Heart right ventricle (tissue), 16 donors: Measurements from ENCODE around the gene HES3. TPM values are rescaled to one million over a fixed set of nuclear protein-coding genes. Genes with fewer than 3 reads are reported as not detected.
A peak's percentile ranks its signal among the peaks of the same experiment; 100 is the strongest.

Experiments
- ATAC-seq, 8 donors: fragments of 200-7000 bp; cut with Tn5 transposase; one replicate each; pipeline ENCODE4 v1.9.1; 2020; ENCODE audit warnings: mild to moderate bottlenecking in 8 of 8, moderate library complexity in 8 of 8, moderate number of reproducible peaks in 1 of 8
- DNase-seq, 2 donors: peaks; one replicate each; pipeline ENCODE4 v3.0.0-alpha.2; 2020
- H3K27ac ChIP-seq, 10 donors: fragments of 200-600 bp; sonication (generic) in 2 of 10; one replicate each; pipeline versions ENCODE4 v1.5.0 to v1.8.0; 2020 to 2022; ENCODE audit warnings: mild to moderate bottlenecking in 3 of 10
- H3K27me3 ChIP-seq, 7 donors: fragments of 200-600 bp; one replicate each; pipeline ENCODE4 v1.8.0; 2021 to 2022; ENCODE audit warnings: mild to moderate bottlenecking in 2 of 7
- H3K36me3 ChIP-seq, 9 donors: fragments of 200-600 bp; sonication (generic) in 1 of 9; one replicate each; pipeline versions ENCODE4 v1.5.0 to v1.8.0; 2020 to 2022; ENCODE audit warnings: mild to moderate bottlenecking in 2 of 9
- H3K4me1 ChIP-seq, 9 donors: fragments of 200-600 bp; sonication (generic) in 1 of 9; one replicate each; pipeline versions ENCODE4 v1.5.0 to v1.8.0; 2020 to 2022; ENCODE audit warnings: mild to moderate bottlenecking in 4 of 9
- H3K4me3 ChIP-seq, 10 donors: fragments of 200-600 bp; sonication (generic) in 2 of 10; one replicate each; pipeline versions ENCODE4 v1.5.0 to v1.8.0; 2020 to 2022; ENCODE audit warnings: mild to moderate bottlenecking in 7 of 10, moderate library complexity in 2 of 10
- H3K9me3 ChIP-seq, 11 donors: fragments of 200-600 bp in 10 of 11; sonication (generic) in 2 of 11; one replicate each; pipeline versions ENCODE4 v1.5.0 to v1.8.0; 2013 to 2022; ENCODE audit warnings: mild to moderate bottlenecking in 2 of 11, control low read depth in 1 of 11, moderate library complexity in 1 of 11
- WGBS, 2 donors: extraction: QIAGEN DNeasy Blood & Tissue Kit; methylation state at CpG; one replicate each; pipeline ENCODE4 v1.1.7; 2013; ENCODE audit warnings: inconsistent platforms in 1 of 2; 5-methylcytosine and 5-hydroxymethylcytosine counted together
- intact Hi-C, 10 donors: fragments of 100-400 bp; cut with DNase I; formaldehyde crosslinking; loops; one replicate each; pipeline versions ENCODE4 v1.11.1 to v1.14.2; 2022
- polyA plus RNA-seq, 2 donors: library from polyadenylated mRNA; stranded (reverse); fragments of 200-250 nt; gene quantifications; one replicate each; pipeline ENCODE4 v1.2.3, GENCODE V29; 2013
- total RNA-seq, 10 donors: library from RNA; stranded (reverse); fragmentation: NEBNext Ultra II Directional in 3 of 10; extraction: Animal tissue kit (Norgen Biotek cat#: 25700) in 3 of 10; gene quantifications; one replicate each; pipeline versions ENCODE4 v1.2.1 to v1.2.4, GENCODE V29; 2021 to 2023
- TF ChIP-seq, protein P1 (sequence below), 9 donors: fragments of 200-600 bp; sonication (generic) in 2 of 9; IDR thresholded peaks; one replicate each; pipeline versions ENCODE4 v1.5.0 to v1.8.0; 2021 to 2022; ENCODE audit warnings: antibody characterized with exemption in 9 of 9, mild to moderate bottlenecking in 5 of 9, moderate library complexity in 1 of 9
- donor health status: Arrhythmogenic right ventricular cardiomyopathy.
- donor health status: ischemic (EF 13 %, LVEDD 7.1; RV severe dilation, severe dysfunction).
- donor health status: healthy with polysubstance abuse.
- donor health status: DM: no; HTN: yes; CAD: no.
- donor health status: DM: no; HTN: no; CAD: no.
- donor health status: ischemic (EF 25% LVEDD 6.9; RV normal size, moderate dysfunction).
- donor health status: ischemic (EF 25% LVEDD 5.7; RV mildly dilated, moderate dysfunction).
- donor health status: healthy.
- donor health status: DM: yes; HTN: yes; CAD: no.
- donor health status: Ischemic cardiomyopathy.
- donor health status: ischemic (EF 35%, LVEDD 5.7; RV mildly dilated, moderate dysfunction).
- donor health status: nonischemic (EF 11% LVEDD 7.7; RV severe dilation, severe dysfunction).
- donor health status: DM: yes; HTN: yes; CAD: no.
- donor health status: PGD.
- donor health status: ischemic (EF 29% LVEDD 5.4; RV normal size, mild dysfunction).
- donor health status: nonischemic (EF 23%, LVEDD 6.1; RV moderate dilation, normal function).

The HES3 gene
- total and polyA plus RNA-seq, 12 donors = not detected

DNA sequence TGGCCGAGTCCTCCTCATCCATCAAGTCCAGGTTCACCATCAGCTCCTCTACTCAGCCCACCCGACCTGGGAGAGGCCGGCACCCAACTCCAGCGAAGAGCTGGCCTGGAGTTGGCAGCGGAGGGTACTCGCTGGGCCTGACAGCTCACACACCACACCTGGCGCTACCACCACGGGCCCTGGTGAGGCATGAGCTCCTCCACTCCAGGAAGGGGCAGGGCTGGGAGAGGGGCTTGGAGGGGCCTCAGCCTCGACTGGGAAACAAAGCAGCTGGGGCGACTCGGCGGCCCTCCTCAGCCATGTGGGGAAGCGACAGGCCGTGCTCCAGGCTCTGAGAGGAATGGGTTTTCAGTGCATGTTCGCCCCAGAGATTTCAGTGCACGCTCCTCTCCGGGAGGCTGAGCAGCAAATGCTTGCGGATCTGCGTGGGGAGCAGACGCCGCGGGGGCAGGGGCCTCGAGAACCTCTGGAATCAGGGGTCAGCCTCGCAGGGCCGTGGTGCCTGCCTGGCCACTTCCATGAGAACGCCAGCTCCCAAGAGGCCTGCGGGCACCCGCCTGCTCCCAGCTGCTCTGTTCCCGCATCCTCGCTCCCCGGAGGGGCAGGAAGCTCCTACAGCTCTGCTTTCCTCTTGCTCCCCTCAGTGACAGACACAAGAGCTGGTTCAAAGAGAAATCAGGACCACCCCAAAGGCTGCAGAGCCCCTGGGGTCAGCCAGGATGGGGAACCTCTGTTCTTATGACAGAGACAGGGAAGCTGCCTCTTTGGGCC, 35.8 kb downstream of the HES3 start:
- no peaks in the 10 kb centered on the region for H3K36me3 ChIP-seq
- H3K27me3 ChIP-seq = no peaks in the 10 kb centered on the region
- no peaks in the 10 kb centered on the region for H3K9me3 ChIP-seq
- intact Hi-C loops = loop anchor here in 1 of 10 donors (5.0 kb wide), 1 partner anchor 32 kb away; no protein-coding TSS in a partner anchor
- DNase-seq (no peak), ATAC-seq (no peak)
- peaks cover 4 to 16% (median 14%) of the 10 kb centered on the region in 9 donors for H3K4me1 ChIP-seq
- 94% methylated on average over 31 of the region's 31 CpGs for WGBS, 2 donors
- no peak overlapping the region for H3K27ac ChIP-seq
- H3K4me3 ChIP-seq = no peak overlapping the region
- TF ChIP-seq, protein P1, sequence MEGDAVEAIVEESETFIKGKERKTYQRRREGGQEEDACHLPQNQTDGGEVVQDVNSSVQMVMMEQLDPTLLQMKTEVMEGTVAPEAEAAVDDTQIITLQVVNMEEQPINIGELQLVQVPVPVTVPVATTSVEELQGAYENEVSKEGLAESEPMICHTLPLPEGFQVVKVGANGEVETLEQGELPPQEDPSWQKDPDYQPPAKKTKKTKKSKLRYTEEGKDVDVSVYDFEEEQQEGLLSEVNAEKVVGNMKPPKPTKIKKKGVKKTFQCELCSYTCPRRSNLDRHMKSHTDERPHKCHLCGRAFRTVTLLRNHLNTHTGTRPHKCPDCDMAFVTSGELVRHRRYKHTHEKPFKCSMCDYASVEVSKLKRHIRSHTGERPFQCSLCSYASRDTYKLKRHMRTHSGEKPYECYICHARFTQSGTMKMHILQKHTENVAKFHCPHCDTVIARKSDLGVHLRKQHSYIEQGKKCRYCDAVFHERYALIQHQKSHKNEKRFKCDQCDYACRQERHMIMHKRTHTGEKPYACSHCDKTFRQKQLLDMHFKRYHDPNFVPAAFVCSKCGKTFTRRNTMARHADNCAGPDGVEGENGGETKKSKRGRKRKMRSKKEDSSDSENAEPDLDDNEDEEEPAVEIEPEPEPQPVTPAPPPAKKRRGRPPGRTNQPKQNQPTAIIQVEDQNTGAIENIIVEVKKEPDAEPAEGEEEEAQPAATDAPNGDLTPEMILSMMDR (IDR thresholded peaks at IDR 0.05) = no peak

DNA sequence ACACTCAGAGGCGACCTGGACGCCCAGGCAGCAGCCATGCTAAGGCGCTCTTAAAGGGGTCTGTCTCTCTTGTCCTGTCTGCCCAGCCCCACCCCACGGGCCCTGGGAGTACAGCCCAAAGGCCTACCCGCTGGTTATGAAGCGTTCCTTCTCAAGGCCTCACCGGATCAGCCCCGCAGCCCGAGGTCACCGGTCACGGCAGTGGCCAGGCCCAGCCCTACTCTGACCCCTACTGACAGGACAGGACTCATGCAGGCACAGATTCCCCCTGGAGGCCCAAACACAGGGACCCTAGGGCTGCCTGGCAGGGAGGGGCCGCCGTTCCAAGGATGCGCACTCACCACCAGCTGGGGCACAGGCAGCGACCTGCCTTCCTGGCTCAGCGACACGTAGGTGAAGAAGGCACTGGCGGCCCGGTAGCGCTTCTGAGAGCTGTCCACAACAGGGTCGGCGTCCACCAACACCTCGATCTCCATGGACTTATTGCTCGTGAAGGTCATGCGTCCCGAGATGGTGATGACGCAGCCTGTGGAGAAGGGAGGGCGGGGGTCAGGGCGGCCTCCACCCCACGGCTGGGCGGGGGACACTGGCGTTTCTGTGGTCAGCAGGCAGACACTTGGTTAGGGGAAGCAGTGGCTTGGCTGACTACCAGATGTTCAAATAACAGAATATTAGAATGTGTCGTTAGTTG, 36.9 kb downstream of the HES3 start:
- ATAC-seq (peak in 3 of 8 donors; percentile 12 to 32 (median 24)), DNase-seq (no peak)
- intact Hi-C loops = loop anchor here in 1 of 10 donors (5.0 kb wide), 1 partner anchor 34 kb away; no protein-coding TSS in a partner anchor
- no peaks in the 10 kb centered on the region for H3K27me3 ChIP-seq
- peaks cover 4 to 13% (median 11%) of the 10 kb centered on the region in 9 donors for H3K4me1 ChIP-seq
- H3K4me3 ChIP-seq = no peak overlapping the region
- H3K36me3 ChIP-seq = no peaks in the 10 kb centered on the region
- no peaks in the 10 kb centered on the region for H3K9me3 ChIP-seq
- H3K27ac ChIP-seq = no peak overlapping the region
- TF ChIP-seq, protein P1 (IDR thresholded peaks at IDR 0.05) = peak in 8 of 9 donors; percentile 8 to 56 (median 43)
- 81 to 82% methylated on average over 33 of the region's 33 CpGs for WGBS, 2 donors

DNA sequence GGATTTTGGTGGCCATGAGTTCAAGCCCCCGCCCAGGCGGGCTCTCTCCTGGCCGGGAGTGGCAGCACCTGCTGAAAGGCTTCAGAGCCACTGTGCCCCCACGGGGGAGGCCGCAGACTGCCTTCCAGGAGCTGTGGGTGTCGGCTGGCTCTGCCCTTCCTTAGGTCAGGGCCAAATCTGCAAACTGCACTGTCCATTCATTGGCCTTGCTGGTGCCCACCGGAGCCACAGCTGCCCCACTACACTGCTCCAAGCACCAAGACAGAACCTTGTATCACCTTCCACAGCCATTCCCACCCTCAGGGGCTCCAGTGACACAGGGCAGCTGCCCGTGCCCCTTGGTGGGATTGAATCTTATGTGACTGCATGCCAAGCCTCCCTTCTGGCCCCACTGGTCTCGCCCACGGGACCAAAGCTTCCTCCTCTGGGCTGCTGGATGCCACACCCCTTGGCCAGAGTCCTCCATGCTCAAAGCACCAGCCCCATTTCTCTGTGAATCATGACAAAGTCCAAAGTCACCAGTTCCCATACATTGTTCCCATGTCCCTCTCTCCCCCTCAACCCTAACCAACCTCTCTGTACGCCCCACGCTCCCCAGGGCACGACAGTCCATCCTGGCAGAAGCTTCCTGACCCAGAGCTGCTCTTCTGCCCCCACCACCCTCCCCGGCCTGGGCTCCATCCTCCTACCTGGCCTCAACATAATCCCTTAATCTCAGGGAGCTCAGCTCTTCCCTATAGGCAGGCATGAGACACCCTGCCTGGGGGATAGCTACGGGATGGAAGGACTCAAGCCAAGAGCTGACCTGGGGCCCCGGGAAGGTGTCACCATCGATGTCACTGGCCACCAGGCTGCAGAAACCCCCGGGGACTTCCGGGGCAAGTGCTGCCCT, 37.8 kb downstream of the HES3 start:
- H3K9me3 ChIP-seq = no peaks in the 10 kb centered on the region
- H3K36me3 ChIP-seq = no peaks in the 10 kb centered on the region
- H3K4me3 ChIP-seq = no peak overlapping the region
- peaks cover 1 to 4% (median 3%) of the 10 kb centered on the region in 9 donors for H3K4me1 ChIP-seq
- DNase-seq = no peak
- no peaks in the 10 kb centered on the region for H3K27me3 ChIP-seq
- WGBS, 2 donors = 85 to 88% methylated on average over 19 of the region's 19 CpGs
- intact Hi-C loops = loop anchor here in 1 of 10 donors (5.0 kb wide), 1 partner anchor 34 kb away; no protein-coding TSS in a partner anchor
- ATAC-seq = no peak
- no peak overlapping the region for H3K27ac ChIP-seq
- TF ChIP-seq, protein P1 (IDR thresholded peaks at IDR 0.05) = no peak
